Renal pelvis (tissue), 4 donors: ENCODE data around the gene PTPRN2. TPM values are rescaled to one million over a fixed set of nuclear protein-coding genes. Genes with fewer than 3 reads are reported as not detected.
"Not testable (repeated sequence)": the region's sequence is repeated elsewhere in the genome, so short reads cannot be mapped to it uniquely, and the experiment has no call there.

Experiments
- DNase-seq: peaks from one replicate; pipeline ENCODE4 v3.0.0-alpha.2; 2013
- polyA plus RNA-seq, 3 donors: library from polyadenylated mRNA; unstranded; fragments of 120-200 nt; gene quantifications; one replicate each; pipeline ENCODE4 v1.2.1, GENCODE V29; 2013; ENCODE audit not compliant: insufficient read length in 3 of 3

Gene PTPRN2
- polyA plus RNA-seq, 3 donors, result 6.6 to 7.5 (median 7.4) TPM

DNA sequence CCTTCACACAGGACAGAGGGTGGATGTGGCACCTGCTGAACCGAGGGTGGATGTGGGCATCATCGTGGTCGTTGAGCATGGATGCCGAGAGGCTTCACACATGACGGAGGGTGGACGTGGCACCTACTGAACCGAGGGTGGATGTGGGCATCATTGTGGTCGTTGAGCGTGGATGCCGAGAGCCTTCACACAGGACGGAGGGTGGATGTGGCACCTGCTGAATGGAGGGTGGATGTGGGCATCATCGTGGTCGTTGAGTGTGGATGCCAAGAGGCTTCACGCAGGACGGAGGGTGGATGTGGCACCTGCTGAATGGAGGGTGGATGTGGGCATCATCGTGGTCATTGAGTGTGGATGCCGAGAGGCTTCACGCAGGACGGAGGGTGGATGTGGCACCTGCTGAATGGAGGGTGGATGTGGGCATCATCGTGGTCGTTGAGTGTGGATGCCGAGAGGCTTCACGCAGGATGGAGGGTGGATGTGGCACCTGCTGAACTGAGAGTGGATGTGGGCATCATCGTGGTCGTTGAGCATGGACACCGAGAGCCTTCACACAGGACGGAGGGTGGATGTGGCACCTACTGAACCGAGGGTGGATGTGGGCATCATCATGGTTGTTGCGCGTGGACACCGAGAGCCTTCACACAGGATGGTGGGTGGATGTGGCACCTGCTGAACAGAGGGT lies 994.8 kb downstream of the PTPRN2 start:
- not testable (repeated sequence) for DNase-seq

DNA sequence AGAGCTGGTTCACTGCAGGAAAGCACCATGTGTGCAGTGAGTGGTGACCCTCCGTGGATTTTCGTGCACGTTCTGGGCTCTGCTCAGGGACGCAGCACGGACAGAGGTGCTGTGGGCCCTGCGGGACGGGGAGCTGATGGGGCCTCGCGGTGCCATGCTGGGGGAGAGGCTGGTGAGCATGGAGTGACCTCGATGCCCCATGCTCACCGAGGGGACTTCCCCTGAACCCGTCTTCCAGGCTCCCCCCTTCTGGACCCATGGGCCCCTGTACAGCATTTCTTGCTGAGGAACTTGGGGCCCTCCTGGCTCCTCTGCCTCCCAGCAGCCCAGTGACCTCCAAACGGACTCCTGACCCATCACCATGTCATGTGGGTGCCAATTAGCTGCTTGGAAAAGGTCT lies 997.1 kb downstream of the PTPRN2 start:
- no peak for DNase-seq

DNA sequence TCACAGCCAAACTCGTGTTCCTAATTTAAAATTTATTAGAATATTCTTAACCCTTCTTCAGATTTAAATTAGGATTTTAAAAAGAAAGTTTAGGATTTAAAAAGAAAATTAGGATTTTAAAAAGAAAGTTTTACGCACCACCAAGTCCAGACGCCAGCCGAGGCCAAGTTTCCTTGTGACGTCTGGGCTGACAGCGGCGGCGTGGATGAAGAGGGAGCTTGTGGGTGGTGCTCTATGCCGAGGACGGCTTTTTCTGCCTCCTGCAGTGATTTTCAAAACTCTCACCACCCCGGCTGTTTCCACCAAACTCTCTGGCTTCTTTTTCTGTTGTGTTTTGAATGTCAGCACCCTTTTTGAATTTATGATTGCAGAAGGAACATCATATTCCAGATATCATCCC lies 997.9 kb downstream of the PTPRN2 start:
- no peak for DNase-seq

DNA sequence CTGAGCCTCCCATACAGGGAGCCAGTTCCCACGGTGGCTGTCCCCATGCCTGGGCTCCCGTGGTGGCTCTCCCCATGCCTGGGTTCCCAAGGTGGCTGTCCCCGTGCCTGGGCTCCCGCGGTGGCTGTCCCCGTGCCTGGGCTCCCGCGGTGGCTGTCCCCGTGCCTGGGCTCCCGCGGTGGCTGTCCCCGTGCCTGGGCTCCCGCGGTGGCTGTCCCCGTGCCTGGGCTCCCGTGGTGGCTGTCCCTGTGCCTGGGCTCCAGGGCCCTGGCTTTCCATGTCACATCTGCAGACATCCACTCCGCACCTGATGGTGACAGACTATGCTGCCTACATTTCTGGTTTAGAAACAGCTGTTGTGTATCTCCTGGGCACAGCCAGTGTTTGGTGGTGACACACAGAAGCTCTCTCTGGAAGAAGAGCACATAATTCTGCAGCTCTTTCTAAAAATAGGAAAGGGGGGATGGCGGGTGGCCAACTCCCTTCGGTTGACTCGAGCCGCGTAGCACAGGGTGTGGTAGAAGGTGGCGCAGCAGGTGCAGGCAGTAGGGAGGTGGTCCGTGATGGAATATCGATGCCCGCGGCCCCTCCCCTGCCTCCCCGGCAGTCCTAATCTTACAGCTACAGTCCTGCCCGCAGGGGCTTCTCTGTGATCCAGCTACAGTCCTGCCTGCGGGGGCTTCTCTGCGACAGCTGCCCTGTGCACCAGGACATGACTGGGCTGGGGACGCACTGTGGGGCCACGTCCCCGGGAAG lies 999.6 kb downstream of the PTPRN2 start:
- DNase-seq, result no peak

DNA sequence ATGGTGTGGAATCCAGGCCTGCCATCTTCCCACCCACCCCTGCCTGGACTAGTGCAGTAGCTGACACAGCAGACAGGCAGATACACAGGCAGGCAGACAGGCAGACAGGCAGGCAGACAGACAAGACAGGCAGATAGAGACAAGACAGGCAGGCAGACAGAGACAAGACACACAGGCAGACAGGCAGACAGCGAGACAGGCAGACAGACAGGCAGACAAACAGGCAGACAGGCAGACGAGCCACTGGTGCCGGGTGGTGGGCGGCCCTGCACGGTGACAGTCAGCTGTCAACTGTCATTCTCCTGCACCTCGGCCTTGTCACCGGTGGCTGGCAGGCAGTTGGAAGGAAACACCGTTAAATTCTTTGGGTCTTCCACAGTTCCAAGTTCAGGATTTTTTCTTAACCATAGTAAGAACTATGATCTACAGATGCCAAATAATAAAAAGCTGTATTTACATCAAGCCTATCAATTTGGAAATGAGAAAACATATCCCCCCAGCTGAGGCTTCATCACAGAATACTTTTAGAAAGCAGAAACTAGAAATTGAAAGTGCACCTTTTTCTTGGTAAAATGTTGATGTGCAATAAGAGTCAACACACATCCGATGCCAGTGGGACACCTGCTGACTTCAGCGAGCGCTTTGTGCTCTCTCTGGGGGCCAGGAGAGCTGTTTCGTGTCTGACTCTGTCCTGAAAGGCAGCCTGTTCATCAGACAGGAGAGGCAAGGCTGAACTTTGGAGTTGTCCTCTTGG lies 1000.4 kb downstream of the PTPRN2 start:
- DNase-seq, result no peak

DNA sequence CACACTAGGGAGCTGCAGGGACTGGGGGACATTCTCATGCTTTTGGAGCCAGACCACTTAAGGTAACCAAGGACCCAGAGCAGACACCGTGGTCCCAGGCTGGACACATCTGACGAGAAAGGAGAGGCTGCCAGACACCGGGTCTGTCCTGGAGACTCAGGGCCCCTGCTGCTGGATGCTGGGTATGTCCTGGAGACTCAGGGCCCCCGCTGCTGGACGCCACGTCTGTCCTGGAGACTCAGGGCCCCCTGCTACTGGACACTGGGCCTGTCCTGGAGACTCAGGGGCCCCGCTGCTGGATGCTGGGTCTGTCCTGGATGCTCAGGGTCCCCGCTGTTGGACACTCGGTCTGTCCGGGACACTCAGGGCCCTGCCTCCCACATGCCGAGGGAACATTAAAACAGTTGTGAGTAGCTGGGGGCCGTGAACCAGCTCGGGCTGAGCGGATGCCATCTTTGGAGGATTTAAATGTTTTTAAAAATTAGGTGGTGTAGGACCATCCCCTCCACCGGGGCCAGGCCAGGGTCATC lies 1001.1 kb downstream of the PTPRN2 start:
- DNase-seq, result no peak

DNA sequence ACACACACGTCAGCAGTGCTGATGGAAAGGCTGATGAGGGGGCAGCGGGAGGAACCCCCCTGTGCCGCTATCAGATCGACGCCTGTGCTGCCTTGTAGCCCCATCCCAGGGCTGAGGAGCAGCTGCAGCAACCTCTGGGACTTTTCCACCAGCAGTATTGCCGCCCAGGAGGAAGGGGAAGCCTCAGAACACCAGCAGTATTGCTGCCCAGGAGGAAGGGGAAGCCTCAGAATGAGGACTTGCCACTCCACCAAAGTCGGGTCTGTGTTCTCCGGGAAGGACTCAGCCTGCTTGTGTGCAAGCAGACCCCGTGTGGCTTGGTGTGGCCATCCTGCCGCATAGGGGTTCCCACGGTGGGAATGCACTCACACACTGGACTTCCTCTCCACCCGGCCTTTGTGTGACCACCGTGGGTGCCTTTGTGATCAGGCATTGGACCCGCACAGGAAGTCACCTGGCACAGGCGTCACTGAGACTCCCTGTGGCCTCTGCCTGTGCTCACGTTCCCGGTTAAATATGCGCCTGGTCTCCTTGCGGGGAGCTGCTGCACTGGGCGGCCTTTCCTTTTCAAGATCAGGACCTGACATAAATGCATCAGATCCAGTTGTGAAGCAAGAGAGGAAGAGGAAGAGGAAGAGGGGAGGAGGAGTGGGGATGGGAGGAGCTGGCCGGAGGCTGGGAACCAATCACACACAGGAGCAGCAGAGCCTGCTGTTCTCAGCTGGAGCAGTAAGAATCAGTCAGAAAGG lies 1002.3 kb downstream of the PTPRN2 start:
- DNase-seq, result no peak

DNA sequence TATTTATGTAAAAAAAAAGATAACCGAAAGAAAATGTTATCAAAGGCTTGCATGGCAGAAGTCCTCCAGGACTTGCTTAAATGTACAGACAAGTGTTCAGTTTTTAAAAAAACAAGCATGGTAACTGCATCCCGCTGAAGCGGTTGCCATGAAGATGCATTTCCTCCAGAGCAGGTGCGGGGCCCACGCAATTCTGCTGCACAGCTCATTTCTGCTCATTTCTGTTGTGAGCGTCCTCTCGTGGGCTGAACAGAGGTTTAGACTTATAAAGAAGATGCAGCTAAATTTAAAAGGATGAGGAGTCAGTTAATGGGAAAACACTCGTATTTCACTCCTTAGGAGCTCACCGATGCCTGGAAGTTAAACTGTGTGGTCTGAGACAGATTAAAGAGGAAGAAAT lies 1003.2 kb downstream of the PTPRN2 start:
- DNase-seq, result no peak

DNA sequence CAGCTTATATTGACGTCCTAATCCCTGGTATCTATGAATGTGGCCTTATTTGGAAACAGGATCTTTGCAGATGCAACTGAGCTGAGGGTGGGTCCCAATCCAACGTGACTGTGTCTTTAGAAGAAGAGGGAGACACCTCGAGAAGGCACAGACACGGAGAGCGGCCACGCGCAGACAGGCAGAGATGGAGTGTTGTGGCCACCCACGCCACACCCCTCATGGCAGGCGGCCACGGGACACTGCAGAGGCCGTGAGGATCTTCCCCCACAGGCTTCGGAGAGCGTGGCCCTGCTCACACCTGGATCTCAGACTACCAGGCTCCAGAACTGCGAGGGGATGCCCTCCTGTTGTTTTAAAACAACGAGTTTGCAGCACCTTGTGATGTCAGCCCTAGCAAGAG lies 1005.9 kb downstream of the PTPRN2 start:
- DNase-seq, result no peak

DNA sequence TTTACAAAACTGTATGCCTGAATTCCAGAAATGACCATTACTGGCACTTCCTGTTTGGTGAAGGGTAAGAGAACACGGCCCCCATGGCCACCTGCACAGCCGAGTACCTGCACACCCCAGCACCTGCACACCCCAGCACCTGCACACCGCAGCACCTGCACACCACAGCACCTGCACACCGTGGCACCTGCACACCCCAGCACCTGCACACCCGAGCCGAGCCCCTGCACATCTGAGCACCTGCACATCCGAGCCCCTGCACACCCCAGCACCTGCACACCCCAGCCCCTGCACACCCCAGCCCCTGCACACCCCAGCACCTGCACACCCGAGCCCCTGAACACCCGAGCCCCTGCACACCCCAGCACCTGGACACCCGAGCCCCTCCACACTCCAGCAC lies 1007.3 kb downstream of the PTPRN2 start:
- no peak for DNase-seq

DNA sequence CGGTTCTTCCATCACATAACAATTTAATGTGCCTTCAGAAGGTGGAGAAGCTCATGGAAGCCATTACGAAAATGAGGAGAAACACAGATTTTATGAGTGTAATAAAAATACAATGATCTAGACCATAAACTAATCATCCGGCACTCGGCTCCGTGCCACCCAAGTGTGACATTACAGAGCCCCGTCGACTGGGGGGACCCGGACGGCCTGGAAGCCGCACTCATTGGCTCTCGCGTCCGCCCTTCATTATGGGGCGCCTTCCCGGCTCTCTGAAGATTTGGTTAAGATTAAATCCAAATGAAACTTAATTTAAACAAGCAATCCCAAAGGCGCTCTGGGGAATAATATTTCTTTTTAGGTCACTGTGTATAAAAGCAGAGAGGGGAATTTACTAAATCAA lies 1008.2 kb downstream of the PTPRN2 start:
- no peak for DNase-seq

DNA sequence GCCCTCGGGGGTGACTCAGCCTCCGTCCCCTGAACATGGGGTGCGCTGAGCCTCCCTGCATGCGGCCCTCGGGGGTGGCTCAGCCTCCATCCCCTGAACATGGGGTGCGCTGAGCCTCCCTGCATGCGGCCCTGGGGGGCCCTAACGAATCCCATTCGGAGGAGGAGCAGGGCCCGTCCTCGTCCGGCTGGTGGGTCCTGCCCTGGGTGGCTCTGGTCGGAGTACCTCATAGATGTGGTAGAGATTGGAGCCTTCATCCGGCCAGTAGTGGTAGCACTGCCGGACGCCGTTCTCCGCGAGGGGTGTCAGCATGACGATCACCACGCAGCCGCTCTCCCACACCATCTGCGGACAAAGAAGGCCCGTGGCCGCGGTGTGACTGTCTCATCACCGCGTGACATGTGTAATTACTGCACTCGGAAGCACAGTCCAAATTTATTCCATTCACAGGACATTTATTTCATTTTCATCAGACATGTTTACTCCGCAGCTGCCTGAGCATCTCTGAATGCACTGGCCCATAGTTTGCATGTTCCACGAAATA lies 1009.8 kb downstream of the PTPRN2 start:
- DNase-seq, result no peak

DNA sequence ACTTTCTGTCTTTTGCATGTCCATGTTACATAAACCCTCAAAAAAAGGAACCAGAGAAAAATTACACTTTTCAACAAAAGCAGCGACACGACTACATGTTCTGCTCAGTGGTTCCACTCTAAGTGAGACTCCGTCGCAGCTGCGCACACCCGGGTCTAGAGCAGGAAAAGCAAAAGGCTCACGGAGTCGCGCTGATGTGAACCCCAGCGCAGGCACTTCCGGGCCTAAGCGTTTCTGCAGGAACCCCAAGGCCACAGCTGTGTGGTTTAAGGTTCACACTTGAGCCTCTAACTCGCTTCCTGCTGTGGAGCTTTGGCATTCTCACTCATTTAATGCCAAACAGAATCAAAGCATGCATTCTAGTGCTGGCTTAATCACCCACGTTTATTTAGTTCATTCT lies 1010.6 kb downstream of the PTPRN2 start:
- DNase-seq, result no peak

DNA sequence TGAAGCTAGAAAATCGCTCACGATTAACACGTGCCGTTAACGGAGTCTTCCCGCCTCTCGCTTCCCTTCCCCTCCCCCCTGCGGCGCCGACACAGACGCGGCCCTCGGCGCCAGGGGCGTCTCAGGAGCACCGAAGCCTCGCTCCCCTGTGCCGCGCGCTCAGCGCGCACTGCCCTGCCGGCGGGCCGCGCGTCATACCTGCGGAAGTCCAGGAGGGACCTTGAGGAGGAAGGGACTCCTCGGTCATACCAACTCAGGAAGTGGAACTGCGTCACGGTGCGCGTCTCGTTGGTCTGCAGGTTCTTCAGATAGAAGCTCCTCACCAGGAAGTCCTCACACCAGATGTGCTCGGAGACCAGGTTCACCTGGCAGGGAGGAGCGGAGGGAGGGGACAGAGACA lies 1011.2 kb downstream of the PTPRN2 start:
- no peak for DNase-seq

DNA sequence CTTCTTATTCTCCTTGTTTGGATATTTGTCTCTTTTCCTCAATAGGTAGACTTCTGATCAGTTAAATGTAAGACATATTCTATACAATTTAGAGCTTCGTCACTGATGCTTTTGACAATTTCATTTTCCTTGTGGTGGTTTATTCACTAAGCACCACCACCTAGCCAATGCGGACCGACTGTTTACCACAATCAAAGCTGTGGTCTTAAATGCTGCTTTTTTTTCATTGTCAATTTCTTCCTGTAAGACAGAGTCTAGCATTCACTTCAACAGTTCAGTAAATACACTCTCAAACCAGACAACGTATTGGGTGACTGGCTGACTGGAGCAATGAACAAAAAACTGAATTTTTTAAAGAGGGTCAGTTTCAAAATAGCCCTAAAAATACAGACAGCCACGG lies 1011.8 kb downstream of the PTPRN2 start:
- DNase-seq, result no peak

DNA sequence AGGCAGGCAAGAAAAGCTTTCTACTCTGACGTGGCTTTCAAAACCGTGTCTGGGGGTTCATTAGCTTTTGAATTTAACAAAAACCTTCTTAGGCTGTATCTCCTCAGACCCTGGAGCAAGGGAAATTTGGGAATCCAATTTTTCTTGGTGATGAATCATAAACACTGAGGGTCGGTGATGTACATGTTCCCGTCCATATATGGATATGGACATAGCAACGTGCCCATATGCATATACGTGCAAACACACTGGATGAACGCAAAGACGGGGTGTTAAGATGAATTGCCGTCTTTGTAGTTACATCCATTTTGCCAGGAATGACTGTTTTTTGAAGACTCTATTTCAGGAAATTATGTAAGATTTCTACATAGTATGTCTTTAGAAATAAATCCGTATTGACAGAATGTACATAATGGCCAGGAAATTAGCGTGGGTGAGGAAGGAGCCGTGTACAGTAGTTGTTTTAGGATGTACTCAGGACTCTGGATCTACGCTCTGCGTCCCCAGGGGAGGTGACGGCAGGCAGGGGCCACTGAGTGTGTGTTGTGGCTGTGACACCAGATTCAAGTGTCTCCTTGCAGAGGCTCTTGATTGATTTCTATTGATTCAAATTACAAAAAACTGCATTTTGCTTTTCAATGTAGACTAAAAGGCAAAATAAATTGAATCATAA lies 1012.6 kb downstream of the PTPRN2 start:
- no peak for DNase-seq

DNA sequence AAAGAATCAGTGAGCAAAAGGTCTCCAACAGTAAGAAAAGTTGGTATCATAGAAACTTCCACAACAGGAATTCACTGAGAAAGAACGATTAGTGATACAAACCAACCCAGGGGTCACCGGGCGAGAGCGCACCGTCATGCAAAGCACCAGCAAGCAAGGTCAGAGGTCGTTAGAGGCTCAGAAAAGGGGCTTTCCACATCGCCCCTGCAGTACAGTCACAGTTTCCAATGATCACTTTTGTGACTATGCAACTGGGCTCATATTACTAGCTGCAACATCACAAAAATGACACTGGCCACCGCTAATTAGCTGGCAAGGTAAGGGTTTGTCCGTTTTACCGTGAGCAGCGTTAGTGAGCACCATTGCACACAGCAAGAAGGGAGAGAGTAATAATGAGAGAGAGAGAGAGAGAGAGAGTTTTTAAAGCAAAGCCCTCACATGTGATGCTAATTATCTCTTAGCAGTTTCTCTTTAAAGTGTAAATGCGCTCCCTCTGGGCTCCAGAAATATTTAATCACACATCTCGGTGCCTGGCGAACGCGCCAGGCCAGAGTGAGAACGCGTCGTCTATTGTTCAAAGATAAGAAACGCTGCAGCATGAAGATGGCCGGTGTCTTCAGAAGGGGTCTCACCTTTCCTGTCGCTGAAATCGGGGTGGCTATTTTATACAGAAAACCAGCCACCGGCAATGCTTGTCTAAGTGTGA lies 1013.4 kb downstream of the PTPRN2 start:
- DNase-seq, result no peak

DNA sequence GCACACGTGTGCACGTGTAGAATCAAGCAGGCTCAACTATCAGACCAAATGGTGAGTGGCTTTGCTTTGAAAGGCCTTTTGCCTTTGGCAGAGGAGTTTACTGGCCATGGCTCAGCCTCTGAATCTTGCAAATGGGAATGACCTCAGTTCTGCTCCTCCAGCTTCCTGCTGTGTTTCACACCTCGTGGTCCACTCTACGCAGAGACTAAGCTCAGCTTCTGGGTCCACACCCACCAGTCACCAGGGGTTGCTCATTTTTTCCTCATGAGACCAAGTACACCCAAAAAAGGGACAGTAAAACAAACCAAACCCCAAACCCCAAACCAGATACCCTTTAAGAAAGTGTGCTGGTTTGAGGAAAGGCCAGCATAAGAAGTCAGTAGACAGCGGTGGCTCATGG lies 1014.4 kb downstream of the PTPRN2 start:
- DNase-seq, result no peak

DNA sequence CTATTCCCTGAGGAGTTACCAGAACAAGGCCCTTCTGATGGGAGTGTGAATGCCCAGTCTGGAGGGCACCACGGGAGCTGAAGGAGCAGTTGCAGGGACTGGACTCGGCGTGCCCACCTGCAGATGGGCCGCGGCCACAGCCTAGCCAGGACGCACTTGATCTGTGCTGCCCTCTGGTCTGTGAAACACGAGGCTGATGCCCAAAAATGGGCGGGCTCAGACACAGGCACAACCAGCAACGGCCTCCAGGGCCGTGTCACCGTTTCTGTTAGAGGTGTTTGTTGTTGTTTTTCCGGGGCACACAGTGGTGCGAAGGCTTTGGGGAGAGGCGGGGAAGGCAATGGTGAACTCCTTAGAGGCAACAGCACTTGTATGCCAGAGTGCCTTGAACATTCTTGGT lies 1015.0 kb downstream of the PTPRN2 start:
- no peak for DNase-seq

DNA sequence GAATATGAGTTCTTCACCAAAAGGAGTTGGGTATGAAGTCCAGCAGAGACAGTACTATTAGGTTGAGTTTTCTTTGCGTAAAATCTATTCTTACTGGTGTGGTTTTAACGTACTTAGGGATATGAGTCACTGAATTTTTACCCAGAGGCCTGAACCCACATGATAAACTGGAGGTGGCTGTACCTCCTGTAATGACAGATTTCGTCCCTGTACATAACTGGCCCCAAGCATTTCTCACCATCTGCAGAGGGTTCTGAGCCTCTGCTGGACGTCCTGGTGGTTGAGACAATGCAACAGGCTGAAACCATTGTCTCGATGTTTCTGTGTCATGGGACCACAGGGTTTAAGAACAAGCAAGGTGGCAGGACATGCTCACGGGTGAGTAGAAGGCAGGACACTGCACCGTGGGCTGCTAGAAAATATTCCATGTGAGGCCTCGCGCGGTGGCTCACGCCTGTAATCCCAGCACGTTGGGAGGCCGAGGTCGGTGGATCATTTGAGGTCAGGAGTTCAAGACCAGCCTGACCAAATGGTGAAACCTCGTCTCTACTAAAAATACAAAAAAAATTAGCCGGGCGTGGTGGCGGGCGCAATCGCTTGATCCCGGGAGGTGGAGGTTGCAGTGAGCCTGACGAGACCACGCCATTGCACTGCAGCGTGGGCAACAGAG lies 1017.0 kb downstream of the PTPRN2 start:
- DNase-seq, result no peak
